ENCODE measurements around the gene CACNB4.
A peak's percentile ranks its signal among the peaks of the same experiment; 100 is the strongest.
"Not testable (repeated sequence)": the region's sequence is repeated elsewhere in the genome, so short reads cannot be mapped to it uniquely, and the experiment has no call there.

The CACNB4 gene

DNA sequence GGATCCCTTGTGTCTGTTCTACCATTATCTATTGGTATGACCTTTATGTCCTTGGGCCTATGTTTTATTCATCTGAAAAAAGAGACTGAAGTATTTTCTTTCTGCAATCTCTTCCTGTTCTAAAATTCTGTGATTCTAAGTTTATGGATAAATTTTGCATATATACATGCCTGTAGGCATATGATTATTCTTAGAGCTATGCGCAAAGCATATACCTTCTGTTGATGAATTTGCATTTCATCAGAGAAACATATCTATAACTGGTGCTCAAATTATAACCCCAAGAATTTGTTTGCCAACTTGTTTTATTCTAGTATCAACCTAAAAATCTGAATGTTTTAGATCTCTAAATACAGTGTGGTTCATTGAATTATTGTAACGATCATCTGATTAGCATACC is 6.7 kb downstream of the CACNB4 start:
- H3K27me3 ChIP-seq (ENCODE audit: insufficient read depth, poor library complexity, severe bottlenecking): no peaks in the 10 kb centered on the region
- DNase-seq (ENCODE audit: low read depth in 1 of 2, low spot score in 1 of 2): no peak
- TF ChIP-seq, protein P1, sequence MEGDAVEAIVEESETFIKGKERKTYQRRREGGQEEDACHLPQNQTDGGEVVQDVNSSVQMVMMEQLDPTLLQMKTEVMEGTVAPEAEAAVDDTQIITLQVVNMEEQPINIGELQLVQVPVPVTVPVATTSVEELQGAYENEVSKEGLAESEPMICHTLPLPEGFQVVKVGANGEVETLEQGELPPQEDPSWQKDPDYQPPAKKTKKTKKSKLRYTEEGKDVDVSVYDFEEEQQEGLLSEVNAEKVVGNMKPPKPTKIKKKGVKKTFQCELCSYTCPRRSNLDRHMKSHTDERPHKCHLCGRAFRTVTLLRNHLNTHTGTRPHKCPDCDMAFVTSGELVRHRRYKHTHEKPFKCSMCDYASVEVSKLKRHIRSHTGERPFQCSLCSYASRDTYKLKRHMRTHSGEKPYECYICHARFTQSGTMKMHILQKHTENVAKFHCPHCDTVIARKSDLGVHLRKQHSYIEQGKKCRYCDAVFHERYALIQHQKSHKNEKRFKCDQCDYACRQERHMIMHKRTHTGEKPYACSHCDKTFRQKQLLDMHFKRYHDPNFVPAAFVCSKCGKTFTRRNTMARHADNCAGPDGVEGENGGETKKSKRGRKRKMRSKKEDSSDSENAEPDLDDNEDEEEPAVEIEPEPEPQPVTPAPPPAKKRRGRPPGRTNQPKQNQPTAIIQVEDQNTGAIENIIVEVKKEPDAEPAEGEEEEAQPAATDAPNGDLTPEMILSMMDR (IDR thresholded peaks at IDR 0.05; ENCODE audit: insufficient read depth, low read length): no peak
- TF ChIP-seq POLR2AphosphoS5 (IDR thresholded peaks at IDR 0.05; ENCODE audit: low read depth) (no peak), GABPA (IDR thresholded peaks at IDR 0.05; ENCODE audit: low read depth) (no peak)

DNA sequence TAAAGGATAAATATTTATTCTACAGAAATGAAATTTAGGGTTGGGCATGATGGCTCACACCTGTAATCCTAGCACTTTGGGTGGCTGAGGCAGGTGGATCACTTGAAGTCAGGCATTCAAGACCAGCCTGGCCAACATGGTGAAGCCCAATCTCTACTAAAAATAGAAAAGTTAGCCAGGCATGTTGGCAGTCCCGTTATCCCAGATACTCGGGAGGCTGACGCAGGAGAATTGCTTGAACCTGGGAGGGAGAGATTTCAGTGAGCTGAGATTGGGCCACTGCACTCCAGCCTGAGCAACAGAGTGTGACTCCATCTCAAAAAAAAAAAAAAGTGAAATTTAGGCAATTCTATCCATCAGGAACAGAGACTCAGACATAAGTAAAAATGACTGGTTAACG is 8.1 kb downstream of the CACNB4 start:
- H3K4me3 ChIP-seq (replicated peaks; ENCODE audit: insufficient read depth, low read length); H3K27ac ChIP-seq (replicated peaks); H3K27me3 ChIP-seq (ENCODE audit: insufficient read depth, poor library complexity, severe bottlenecking); DNase-seq (ENCODE audit: low read depth in 1 of 2, low spot score in 1 of 2): not testable (repeated sequence)

More for the DNA sequence above, 6.7 kb downstream of the CACNB4 start:
- Histone ChIP-seq H3K27ac (replicated peaks) (no peak overlapping the region), H3K4me3 (replicated peaks; ENCODE audit: insufficient read depth, low read length) (no peak overlapping the region)

DNA sequence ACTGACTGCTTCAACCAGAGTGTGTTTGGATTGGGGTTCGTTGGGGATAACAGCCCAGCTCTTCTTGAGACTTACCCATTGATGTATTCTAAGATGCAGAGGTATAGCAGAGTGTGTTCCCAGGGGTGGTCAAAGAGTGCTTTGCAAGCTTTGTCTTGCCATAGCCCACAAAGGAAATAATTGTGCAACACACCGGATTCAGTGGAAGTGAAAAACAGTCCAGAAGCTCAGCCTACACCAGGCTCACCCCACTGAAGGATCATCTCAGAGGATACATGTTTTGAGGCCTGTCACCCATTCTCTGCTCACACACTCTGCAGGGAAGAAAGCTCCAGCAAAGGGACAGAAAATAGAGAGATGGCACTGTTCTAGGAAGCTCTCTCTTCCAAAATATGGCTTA is 9.6 kb downstream of the CACNB4 start:
- H3K27me3 ChIP-seq (ENCODE audit: insufficient read depth, poor library complexity, severe bottlenecking): no peaks in the 10 kb centered on the region
- DNase-seq (ENCODE audit: low read depth in 1 of 2, low spot score in 1 of 2): peak; percentile 41 to 81
- no peak overlapping the region for H3K4me3 ChIP-seq (replicated peaks; ENCODE audit: insufficient read depth, low read length)
- TF ChIP-seq POLR2AphosphoS5 (IDR thresholded peaks at IDR 0.05; ENCODE audit: low read depth) (peak; percentile 47; the same call in 1 of the 2 replicates), SPI1 (IDR thresholded peaks at IDR 0.05; ENCODE audit: borderline replicate concordance, low read depth) (no peak), GABPA (IDR thresholded peaks at IDR 0.05; ENCODE audit: low read depth) (no peak)
- TF ChIP-seq, protein P2, sequence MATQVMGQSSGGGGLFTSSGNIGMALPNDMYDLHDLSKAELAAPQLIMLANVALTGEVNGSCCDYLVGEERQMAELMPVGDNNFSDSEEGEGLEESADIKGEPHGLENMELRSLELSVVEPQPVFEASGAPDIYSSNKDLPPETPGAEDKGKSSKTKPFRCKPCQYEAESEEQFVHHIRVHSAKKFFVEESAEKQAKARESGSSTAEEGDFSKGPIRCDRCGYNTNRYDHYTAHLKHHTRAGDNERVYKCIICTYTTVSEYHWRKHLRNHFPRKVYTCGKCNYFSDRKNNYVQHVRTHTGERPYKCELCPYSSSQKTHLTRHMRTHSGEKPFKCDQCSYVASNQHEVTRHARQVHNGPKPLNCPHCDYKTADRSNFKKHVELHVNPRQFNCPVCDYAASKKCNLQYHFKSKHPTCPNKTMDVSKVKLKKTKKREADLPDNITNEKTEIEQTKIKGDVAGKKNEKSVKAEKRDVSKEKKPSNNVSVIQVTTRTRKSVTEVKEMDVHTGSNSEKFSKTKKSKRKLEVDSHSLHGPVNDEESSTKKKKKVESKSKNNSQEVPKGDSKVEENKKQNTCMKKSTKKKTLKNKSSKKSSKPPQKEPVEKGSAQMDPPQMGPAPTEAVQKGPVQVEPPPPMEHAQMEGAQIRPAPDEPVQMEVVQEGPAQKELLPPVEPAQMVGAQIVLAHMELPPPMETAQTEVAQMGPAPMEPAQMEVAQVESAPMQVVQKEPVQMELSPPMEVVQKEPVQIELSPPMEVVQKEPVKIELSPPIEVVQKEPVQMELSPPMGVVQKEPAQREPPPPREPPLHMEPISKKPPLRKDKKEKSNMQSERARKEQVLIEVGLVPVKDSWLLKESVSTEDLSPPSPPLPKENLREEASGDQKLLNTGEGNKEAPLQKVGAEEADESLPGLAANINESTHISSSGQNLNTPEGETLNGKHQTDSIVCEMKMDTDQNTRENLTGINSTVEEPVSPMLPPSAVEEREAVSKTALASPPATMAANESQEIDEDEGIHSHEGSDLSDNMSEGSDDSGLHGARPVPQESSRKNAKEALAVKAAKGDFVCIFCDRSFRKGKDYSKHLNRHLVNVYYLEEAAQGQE (IDR thresholded peaks at IDR 0.05; ENCODE audit: insufficient replicate concordance, low read depth): no peak
- TF ChIP-seq, protein P1 (IDR thresholded peaks at IDR 0.05; ENCODE audit: insufficient read depth, low read length): no peak
- H3K27ac ChIP-seq (replicated peaks): peak overlapping the region; percentile 32

DNA sequence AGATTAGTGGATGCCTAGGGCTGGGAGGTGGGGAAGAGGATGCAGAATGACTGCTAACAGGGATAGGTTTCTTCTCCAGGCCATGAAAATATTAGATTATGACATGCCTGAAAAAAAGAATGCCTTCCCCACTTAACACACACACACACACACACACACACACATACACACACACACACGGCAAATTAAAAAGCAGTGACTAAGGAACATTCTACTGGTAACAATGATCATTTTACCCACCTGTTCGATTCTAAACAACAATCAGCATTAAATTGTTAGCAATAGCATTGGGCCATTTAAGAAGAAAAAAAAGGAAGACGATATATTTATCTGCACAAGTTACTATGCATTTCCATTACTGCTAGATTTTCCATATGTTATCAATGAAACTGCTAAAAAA is 10.8 kb downstream of the CACNB4 start:
- H3K27me3 ChIP-seq (ENCODE audit: insufficient read depth, poor library complexity, severe bottlenecking): no peaks in the 10 kb centered on the region
- TF ChIP-seq SPI1 (IDR thresholded peaks at IDR 0.05; ENCODE audit: borderline replicate concordance, low read depth) (no peak), POLR2AphosphoS5 (IDR thresholded peaks at IDR 0.05; ENCODE audit: low read depth) (no peak), GABPA (IDR thresholded peaks at IDR 0.05; ENCODE audit: low read depth) (no peak)
- TF ChIP-seq, protein P2 (IDR thresholded peaks at IDR 0.05; ENCODE audit: insufficient replicate concordance, low read depth): no peak
- TF ChIP-seq, protein P1 (IDR thresholded peaks at IDR 0.05; ENCODE audit: insufficient read depth, low read length): no peak
- no peak for DNase-seq (ENCODE audit: low read depth in 1 of 2, low spot score in 1 of 2)
- H3K4me3 ChIP-seq (replicated peaks; ENCODE audit: insufficient read depth, low read length): no peak overlapping the region
- no peak overlapping the region for H3K27ac ChIP-seq (replicated peaks)
